Activated T-helper 17 cell treated with anti-CD3 and anti-CD28 coated beads, Interleukin-2, amount 50 U/mL, for 72 hours (primary cell): ENCODE measurements around the gene RGS5. TPM values are rescaled to one million over a fixed set of nuclear protein-coding genes. Genes with fewer than 3 reads are reported as not detected.

ENCODE experiments used
- ATAC-seq: fragments of 150-1000 bp; cut with Tn5 transposase; replicated peaks from 2 replicates; pipeline ENCODE4 v1.10.0; 2021; ENCODE audit warnings: mild to moderate bottlenecking, moderate library complexity
- H3K27ac Mint-ChIP-seq: one replicate; pipeline ENCODE4 v1.8.0; 2022; ENCODE audit warnings: mixed read lengths
- H3K27me3 Mint-ChIP-seq: one replicate; pipeline ENCODE4 v1.8.0; 2022; ENCODE audit warnings: mixed read lengths
- H3K36me3 Mint-ChIP-seq: one replicate; pipeline ENCODE4 v1.8.0; 2022; ENCODE audit warnings: low read depth, mild to moderate bottlenecking, mixed read lengths
- H3K4me1 Mint-ChIP-seq: one replicate; pipeline ENCODE4 v1.8.0; 2022; ENCODE audit warnings: mixed read lengths
- H3K4me3 Mint-ChIP-seq: one replicate; pipeline ENCODE4 v1.8.0; 2022; ENCODE audit warnings: mild to moderate bottlenecking, mixed read lengths
- H3K9me3 Mint-ChIP-seq: one replicate; pipeline ENCODE4 v1.8.0; 2022; ENCODE audit warnings: mixed read lengths
- total RNA-seq, 2 donors: library from RNA; stranded (reverse); gene quantifications; one replicate each; pipeline ENCODE4 v1.2.3, GENCODE V29; 2022

The RGS5 gene
- total RNA-seq, 2 donors from 2014 or later, result 1.1 to 1.6 TPM

DNA sequence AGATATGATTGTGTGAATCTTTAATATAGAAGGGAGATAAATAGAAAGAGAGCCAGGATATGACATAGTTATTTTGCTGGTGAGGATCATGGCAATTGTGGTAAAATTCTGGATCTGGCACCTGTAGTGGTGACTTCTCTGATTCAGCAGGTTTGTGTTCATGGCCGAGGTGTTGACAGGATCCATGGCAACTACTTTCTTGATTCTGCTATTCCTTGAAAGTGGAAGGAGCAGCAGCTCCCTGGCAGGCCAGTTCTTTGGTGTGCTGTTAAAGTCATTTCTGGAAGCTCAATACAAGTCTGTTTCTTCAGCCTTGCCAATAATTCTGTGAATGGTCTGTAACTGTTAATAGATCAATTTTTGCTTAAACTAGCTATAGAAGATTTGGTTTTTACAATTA lies 100.1 kb downstream of the RGS5 start:
- Mint-ChIP-seq H3K27me3 (peaks cover 13% of the 10 kb centered on the region), H3K27ac (no peak overlapping the region), H3K9me3 (no peaks in the 10 kb centered on the region), H3K4me1 (no peaks in the 10 kb centered on the region), H3K36me3 (no peaks in the 10 kb centered on the region), H3K4me3 (no peak overlapping the region)
- ATAC-seq, result no peak

DNA sequence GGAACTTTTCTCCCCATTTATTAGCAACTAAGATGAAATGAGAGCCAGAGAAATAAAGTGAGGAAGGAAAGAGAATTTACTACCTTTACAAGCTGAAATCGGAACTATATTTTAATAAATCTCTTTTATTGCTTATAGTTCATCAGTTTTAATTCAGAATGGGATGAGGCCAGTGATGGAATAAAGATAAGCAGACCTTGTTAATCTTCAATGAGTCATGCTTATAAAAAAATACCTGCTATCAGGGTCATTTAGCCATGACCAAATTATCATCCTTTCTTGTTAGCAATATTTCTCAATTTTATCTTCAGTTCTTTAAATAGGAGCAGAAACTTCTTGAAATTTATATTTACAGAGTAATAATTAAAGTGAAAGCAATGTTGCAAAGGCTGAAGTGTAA lies 107.5 kb downstream of the RGS5 start:
- no peaks in the 10 kb centered on the region for H3K36me3 Mint-ChIP-seq
- H3K27me3 Mint-ChIP-seq, result peaks cover 22% of the 10 kb centered on the region
- H3K4me1 Mint-ChIP-seq, result no peaks in the 10 kb centered on the region
- no peak overlapping the region for H3K4me3 Mint-ChIP-seq
- H3K9me3 Mint-ChIP-seq, result no peaks in the 10 kb centered on the region
- ATAC-seq, result no peak
- H3K27ac Mint-ChIP-seq, result no peak overlapping the region

- Mint-ChIP-seq H3K4me3 (no peak overlapping the region), H3K4me1 (no peaks in the 10 kb centered on the region), H3K27me3 (peaks cover 17% of the 10 kb centered on the region), H3K9me3 (no peaks in the 10 kb centered on the region), H3K36me3 (no peaks in the 10 kb centered on the region), H3K27ac (no peak overlapping the region)
- ATAC-seq, result no peak
Measured at GRCh38 chr1:163094589-163094988, 108.1 kb downstream of the RGS5 start.

DNA sequence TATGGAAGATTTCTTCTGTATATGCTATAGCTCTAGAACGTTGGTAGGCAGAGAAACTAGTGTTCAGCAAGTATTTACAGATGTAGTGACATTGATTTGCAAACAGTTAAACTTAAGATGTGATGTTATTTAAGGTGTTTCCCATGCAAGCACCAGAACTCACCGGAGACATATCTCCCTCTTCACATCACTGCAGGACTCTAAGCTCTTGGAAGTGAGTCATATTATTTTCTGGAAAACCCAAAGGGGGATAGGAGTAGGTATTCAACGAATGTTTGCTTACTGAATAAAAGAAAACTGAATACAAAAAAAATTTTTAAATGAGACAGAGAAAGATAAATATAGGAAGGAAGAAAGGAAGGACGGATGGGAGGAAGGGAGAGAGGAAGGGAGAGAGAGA lies 108.5 kb downstream of the RGS5 start:
- no peaks in the 10 kb centered on the region for H3K9me3 Mint-ChIP-seq
- peaks cover 18% of the 10 kb centered on the region for H3K27me3 Mint-ChIP-seq
- ATAC-seq, result no peak
- no peak overlapping the region for H3K27ac Mint-ChIP-seq
- H3K4me1 Mint-ChIP-seq, result no peaks in the 10 kb centered on the region
- no peak overlapping the region for H3K4me3 Mint-ChIP-seq
- no peaks in the 10 kb centered on the region for H3K36me3 Mint-ChIP-seq

GRCh38 chr1:163093579-163093978 lies 109.1 kb downstream of the RGS5 start:
- Mint-ChIP-seq H3K4me3 (no peak overlapping the region), H3K27ac (no peak overlapping the region), H3K27me3 (peaks cover 21% of the 10 kb centered on the region), H3K36me3 (no peaks in the 10 kb centered on the region), H3K4me1 (no peaks in the 10 kb centered on the region), H3K9me3 (no peaks in the 10 kb centered on the region)
- ATAC-seq, result no peak

GRCh38 chr1:163093169-163093568 lies 109.5 kb downstream of the RGS5 start:
- no peak for ATAC-seq
- Mint-ChIP-seq H3K9me3 (no peaks in the 10 kb centered on the region), H3K36me3 (no peaks in the 10 kb centered on the region), H3K27me3 (peaks cover 21% of the 10 kb centered on the region), H3K4me1 (no peaks in the 10 kb centered on the region), H3K4me3 (no peak overlapping the region), H3K27ac (no peak overlapping the region)

Other genes starting within 250 kb of the RGS5 start
- gene RGS4, start 133.6 kb downstream of the RGS5 start, total RNA-seq, result not detected
- gene NUF2, start 119.0 kb upstream of the RGS5 start, total RNA-seq, result 10 to 100 TPM; 49.0 to 59.4 TPM